K562 (cell line): ENCODE measurements around the gene GNPTAB. TPM values are rescaled to one million over a fixed set of nuclear protein-coding genes. Genes with fewer than 3 reads are reported as not detected.
A peak's percentile ranks its signal among the peaks of the same experiment; 100 is the strongest.

ENCODE experiments used
- ATAC-seq: fragments of 200-7000 bp; cut with Tn5 transposase; 3 replicates; pipeline ENCODE4 v1.9.1; 2020; ENCODE audit warnings: moderate library complexity
- BruUV-seq: library from RNA; stranded (reverse); fragments of 400-500 nt; replicated peaks from 2 replicates; lab custom pipeline; 2021; lab: Mats Ljungman, UMichigan
- CTCF ChIA-PET: fragments of 300-600 bp; formaldehyde crosslinking; extraction: SDS; loops from one replicate; lab custom pipeline; 2021; ENCODE audit warnings: low intra/inter-chr PET ratio; lab: Yijun Ruan, JAX
- POLR2A ChIA-PET: fragments of 300-600, 350-650 bp; sonication (Branson Sonifier 250); formaldehyde crosslinking; extraction: SDS; loops from one replicate; lab custom pipeline; 2021; ENCODE audit warnings: antibody characterized with exemption, inconsistent platforms; lab: Yijun Ruan, JAX
- DNase-seq, 4 experiments: peaks; one replicate each; pipeline versions ENCODE4 v3.0.0 to v3.0.0-alpha.2; 2011 to 2018; ENCODE audit warnings: low spot score in 3 of 4, mixed read lengths in 3 of 4; ENCODE audit errors: extremely low read depth in 1 of 4
- FAIRE-seq: peaks from 2 replicates; lab custom pipeline; 2011; peaks lifted over from hg19 to GRCh38; lab: Jason Lieb, UNC
- H2AFZ ChIP-seq: 2 replicates; pipeline ENCODE4 v1.6.0; 2011; ENCODE audit warnings: low read depth, low read length, control low read depth, inconsistent platforms
- H3K27ac ChIP-seq: fragments of 200-600 bp; 3 replicates; pipeline ENCODE4 v1.8.0; 2011; ENCODE audit warnings: low read depth, mild to moderate bottlenecking, control low read depth, inconsistent platforms, low read length, moderate library complexity, mixed read lengths; ENCODE audit errors: extremely low read depth
- H3K27me3 ChIP-seq, 2 experiments: fragments of 300-600 bp in 1 of 2; 2 replicates in 1 of 2; 3 replicates in 1 of 2; pipeline versions ENCODE4 v1.6.0 to v1.8.0; 2011; ENCODE audit warnings: inconsistent platforms in 2 of 2, low read length in 2 of 2, mild to moderate bottlenecking in 1 of 2, mixed read lengths in 1 of 2, moderate library complexity in 1 of 2; ENCODE audit not compliant: control insufficient read depth in 2 of 2, insufficient read depth in 2 of 2
- H3K36me3 ChIP-seq: fragments of 300-600 bp; 3 replicates; pipeline ENCODE4 v1.8.0; 2011; ENCODE audit warnings: mild to moderate bottlenecking, low read length, inconsistent platforms; ENCODE audit not compliant: control insufficient read depth, insufficient read depth
- H3K4me1 ChIP-seq, 2 experiments: fragments of 200-600 bp in 1 of 2; replicated peaks in 1 of 2; 2 replicates in 1 of 2; 3 replicates in 1 of 2; pipeline versions ENCODE4 v1.5.1 to v1.8.0; 2011; ENCODE audit warnings: inconsistent platforms in 2 of 2, low read length in 2 of 2, mild to moderate bottlenecking in 1 of 2, mixed read lengths in 1 of 2, moderate library complexity in 1 of 2; ENCODE audit not compliant: control insufficient read depth in 2 of 2, insufficient read depth in 2 of 2
- H3K4me2 ChIP-seq: 2 replicates; pipeline ENCODE4 v1.6.1; 2011; ENCODE audit warnings: low read length, control low read depth, inconsistent platforms, mixed read lengths; ENCODE audit not compliant: insufficient read depth
- H3K4me3 ChIP-seq: fragments of 200-600 bp; sonication (generic), shearing (Covaris generic); 2 replicates; pipeline ENCODE4 v1.5.1; 2016; ENCODE audit warnings: control low read depth, inconsistent platforms
- H3K79me2 ChIP-seq: fragments of 200-600 bp; 3 replicates; pipeline ENCODE4 v1.8.0; 2011; ENCODE audit warnings: low read length, inconsistent platforms; ENCODE audit not compliant: control insufficient read depth, insufficient read depth
- H3K9ac ChIP-seq, 2 experiments: 2 replicates each; pipeline versions ENCODE4 v1.6.0 to v1.6.1; 2011; ENCODE audit warnings: low read depth in 2 of 2, low read length in 2 of 2, control low read depth in 1 of 2, inconsistent platforms in 1 of 2, mild to moderate bottlenecking in 1 of 2, mixed read lengths in 1 of 2; ENCODE audit not compliant: insufficient read depth in 1 of 2
- H3K9me1 ChIP-seq: one replicate; pipeline ENCODE4 v1.6.0; 2011; ENCODE audit warnings: inconsistent platforms, mild to moderate bottlenecking, low read length, moderate library complexity; ENCODE audit not compliant: control insufficient read depth, insufficient read depth
- H3K9me3 ChIP-seq: replicated peaks from 2 replicates; pipeline ENCODE4 v1.5.1; 2011; ENCODE audit warnings: low read depth, low read length, inconsistent platforms; ENCODE audit not compliant: control insufficient read depth, insufficient read depth
- H4K20me1 ChIP-seq: replicated peaks from 2 replicates; pipeline ENCODE4 v1.6.1; 2011; ENCODE audit warnings: low read length, inconsistent platforms, mixed read lengths; ENCODE audit not compliant: control insufficient read depth, insufficient read depth
- BACH1 ChIP-seq: fragments of 200-800 bp; sonication (Bioruptor generic); IDR thresholded peaks from 2 replicates; pipeline ENCODE4 v1.6.1; 2016; ENCODE audit warnings: missing genetic modification characterization, missing compliant biosample characterization
- BCLAF1 ChIP-seq, 2 experiments: fragments of 450-650 bp in 1 of 2; IDR thresholded peaks; 2 replicates each; pipeline ENCODE4 v1.6.1; 2011 to 2017; ENCODE audit warnings: low read depth in 2 of 2, antibody characterized with exemption in 1 of 2, borderline replicate concordance in 1 of 2, low read length in 1 of 2, mild to moderate bottlenecking in 1 of 2, mixed read lengths in 1 of 2; ENCODE audit not compliant: control insufficient read depth in 1 of 2
- BMI1 ChIP-seq: fragments of 150-350 bp; IDR thresholded peaks from 2 replicates; pipeline ENCODE4 v1.6.1; 2014; ENCODE audit warnings: low read length
- C11orf30 ChIP-seq: fragments of 450-650 bp; IDR thresholded peaks from 2 replicates; pipeline ENCODE4 v1.6.1; 2016; ENCODE audit warnings: low read depth, mild to moderate bottlenecking
- E2F8 ChIP-seq: fragments of 450-650 bp; IDR thresholded peaks from 2 replicates; pipeline ENCODE4 v1.7.1; 2018; ENCODE audit warnings: mild to moderate bottlenecking, low read depth; ENCODE audit not compliant: partially characterized antibody
- HMGXB4 ChIP-seq: sonication (generic); formaldehyde crosslinking; IDR thresholded peaks from 2 replicates; pipeline ENCODE4 v1.8.1; 2023; ENCODE audit warnings: mild to moderate bottlenecking, missing genetic modification reagents
- KLF6 ChIP-seq: fragments of 250-450 bp; sonication (Bioruptor Pico); IDR thresholded peaks from 2 replicates; pipeline ENCODE4 v1.4.0; 2020; ENCODE audit warnings: mild to moderate bottlenecking, moderate library complexity, borderline replicate concordance
- MTA2 ChIP-seq: fragments of 450-650 bp; IDR thresholded peaks from 2 replicates; pipeline ENCODE4 v1.6.1; 2016; ENCODE audit warnings: low read depth
- NCOR1 ChIP-seq: fragments of 450-650 bp; IDR thresholded peaks from 2 replicates; pipeline ENCODE4 v1.6.1; 2016; ENCODE audit warnings: mild to moderate bottlenecking, moderate library complexity
- PHF21A ChIP-seq: fragments of 450-650 bp; IDR thresholded peaks from 2 replicates; pipeline ENCODE4 v1.6.1; 2017; ENCODE audit warnings: low read depth, borderline replicate concordance
- SNIP1 ChIP-seq: fragments of 450-650 bp; IDR thresholded peaks from 2 replicates; pipeline ENCODE4 v1.7.1; 2017; ENCODE audit warnings: low read depth, mild to moderate bottlenecking
- ZNF197 ChIP-seq: fragments of 200-800 bp; sonication (Bioruptor generic); IDR thresholded peaks from 2 replicates; pipeline ENCODE4 v1.6.1; 2016; ENCODE audit warnings: low read depth, missing genetic modification characterization, missing compliant biosample characterization
- ZNF584 ChIP-seq: fragments of 200-800 bp; sonication (Bioruptor generic); IDR thresholded peaks from 2 replicates; pipeline ENCODE4 v1.6.1; 2016; ENCODE audit warnings: low read depth, mild to moderate bottlenecking, missing genetic modification characterization, missing compliant biosample characterization
- WGBS: fragments of 100-300 bp; shearing (Covaris generic); methylation state at CpG from one replicate; pipeline ENCODE4 v1.1.6; 2016; ENCODE audit warnings: low coverage, mixed read lengths; ENCODE audit not compliant: insufficient coverage; ENCODE audit errors: missing lambda C conversion rate; 5-methylcytosine and 5-hydroxymethylcytosine counted together
- in situ Hi-C: fragments of 300-500 bp; cut with MboI; formaldehyde crosslinking; loops from 4 replicates; pipeline ENCODE4 v1.15.0; 2018; ENCODE audit warnings: inconsistent platforms, mixed read lengths
- intact Hi-C: fragments of 100-400 bp; cut with micrococcal nuclease; formaldehyde crosslinking; loops from 2 replicates; pipeline ENCODE4 v1.14.2; 2022
- polyA plus RNA-seq, 8 experiments: library from polyadenylated mRNA; depleted of rRNA in 4 of 8; stranded (reverse) in 5 of 8; unstranded in 3 of 8; fragments of >200 nt; fragmentation: Nextera tagmentation in 2 of 8; fragmentation: Illumina TruSeq in 1 of 8; extraction: Ambion mirVana in 2 of 8; extraction: Trizol in 1 of 8; gene quantifications; 2 replicates each; pipeline versions ENCODE4 v1.2.1 to v1.2.3, GENCODE V29; 2011 to 2014; ENCODE audit warnings: inconsistent platforms in 1 of 8, missing spikeins in 1 of 8
- total RNA-seq, 7 experiments: library from RNA; depleted of rRNA in 6 of 7; stranded (reverse); fragments of >200 nt in 6 of 7; fragmentation: Illumina TruSeq in 2 of 7; extraction: Trizol in 2 of 7; gene quantifications; 2 replicates each; pipeline versions ENCODE4 v1.2.1 to v1.2.3, GENCODE V29; 2011 to 2021; ENCODE audit warnings: low replicate concordance in 1 of 7

GNPTAB gene
- total and polyA plus RNA-seq, 9 of the 15 experiments (the other 6 are each of a cell fraction or from before 2014, with no cell fraction given) = 5.9 to 23.2 (median 19.3) TPM

GRCh38 chr12:101698800-101699347 is 131.9 kb downstream of the GNPTAB start:
- in situ Hi-C loops (no loop called here), intact Hi-C loops (loop anchor here (5.0 kb wide), 1 partner anchor 1427 kb away; no protein-coding TSS in a partner anchor)
- ATAC-seq (peak; percentile 41), DNase-seq (peak in 3 of 4 experiments; percentile 18 to 47 (median 35)), FAIRE-seq (peak; percentile 59)
- ChIA-PET POLR2A (interaction anchor here (0.6 to 2.1 kb wide), 5 partner anchors 8 to 17 kb away, joined by 3 to 6 read pairs (median 4); no protein-coding TSS in a partner anchor), CTCF (no interaction called here)
- Histone ChIP-seq H4K20me1 (no peaks in the 10 kb centered on the region; the same call in 1 of the 2 replicates), H3K4me3 (peak overlapping the region; percentile 87), H3K27me3 (no peaks in the 10 kb centered on the region), H3K36me3 (peaks cover 21% of the 10 kb centered on the region; the same call in 2 of the 3 replicates), H3K4me2 (peak overlapping the region; percentile 93), H3K79me2 (peaks cover 67% of the 10 kb centered on the region), H3K27ac (peak overlapping the region; percentile 96), H3K9ac (peak overlapping the region; percentile 90 to 93), H3K9me1 (no peaks in the 10 kb centered on the region), H3K4me1 (peaks cover 11 to 40% of the 10 kb centered on the region in 2 experiments), H2AFZ (peak overlapping the region; percentile 77), H3K9me3 (peaks cover 5% of the 10 kb centered on the region)
- WGBS = 1% methylated on average over 9 of the region's 12 CpGs
- TSS peak; percentile 33 for BruUV-seq
- no peak for TF ChIP-seq KLF6 (CRISPR knock-in tag)
- TF ChIP-seq NCOR1 = no peak
- TF ChIP-seq ZNF584 (CRISPR knock-in tag) = no peak
- no peak for TF ChIP-seq E2F8
- peak; percentile 39; the same call in 1 of the 2 replicates for TF ChIP-seq BACH1
- TF ChIP-seq C11orf30 = no peak
- TF ChIP-seq MTA2 = no peak
- TF ChIP-seq HMGXB4 (CRISPR knock-in tag) = no peak
- no peak for TF ChIP-seq SNIP1
- TF ChIP-seq PHF21A = peak; percentile 18; the same call in 1 of the 2 replicates
- no peak for TF ChIP-seq BMI1
- TF ChIP-seq ZNF197 = no peak
- no peak for TF ChIP-seq BCLAF1 (IDR thresholded peaks at IDR 0.05; ENCODE audit: borderline replicate concordance in 1 of 2, control insufficient read depth in 1 of 2, low read depth in 2 of 2, low read length in 1 of 2)
